Uterus (tissue), 4 donors: ENCODE data around the gene MRPS25. TPM values are rescaled to one million over a fixed set of nuclear protein-coding genes. Genes with fewer than 3 reads are reported as not detected.

Experiments
- DNase-seq, 2 donors: peaks; one replicate each; pipeline ENCODE4 v3.0.0-alpha.2; 2019 to 2020
- H3K27ac ChIP-seq, 2 donors: fragments of 200-600 bp; sonication (generic); 1 replicate in 1 of 2; 2 replicates in 1 of 2; pipeline ENCODE4 v1.5.1; 2016 to 2018
- H3K27me3 ChIP-seq, 2 donors: fragments of 200-600 bp; sonication (generic); one replicate each; pipeline ENCODE4 v1.5.1; 2018 to 2019; ENCODE audit warnings: control low read depth in 1 of 2
- H3K36me3 ChIP-seq, 2 donors: fragments of 200-600 bp; sonication (generic); one replicate each; pipeline ENCODE4 v1.5.1; 2019; ENCODE audit warnings: control low read depth in 1 of 2
- H3K4me1 ChIP-seq, 2 donors: fragments of 200-600 bp; sonication (generic); one replicate each; pipeline ENCODE4 v1.5.1; 2018 to 2019; ENCODE audit warnings: control low read depth in 1 of 2
- H3K4me3 ChIP-seq, 2 donors: fragments of 200-600 bp; sonication (generic); 1 replicate in 1 of 2; 2 replicates in 1 of 2; pipeline ENCODE4 v1.5.1; 2018 to 2019; ENCODE audit warnings: mild to moderate bottlenecking in 1 of 2
- H3K9me3 ChIP-seq, 2 donors: fragments of 200-600 bp; sonication (generic); one replicate each; pipeline ENCODE4 v1.5.1; 2019; ENCODE audit warnings: control low read depth in 1 of 2
- POLR2A ChIP-seq, 2 donors: fragments of 450-650 bp; IDR thresholded peaks; one replicate each; pipeline ENCODE4 v1.6.1; 2016; ENCODE audit warnings: antibody characterized with exemption in 2 of 2, mild to moderate bottlenecking in 1 of 2, moderate library complexity in 1 of 2
- intact Hi-C: fragments of 100-400 bp; cut with DNase I; formaldehyde crosslinking; loops from one replicate; pipeline ENCODE4 v1.15.1; 2023; ENCODE audit warnings: low total_unique reads
- total RNA-seq, 4 donors: library from RNA; depleted of rRNA in 3 of 4; stranded (reverse); fragments of >200 nt in 3 of 4; gene quantifications; one replicate each; pipeline versions ENCODE4 v1.1.0 to v1.2.4, GENCODE V29; 2014 to 2023
- TF ChIP-seq, protein P1 (sequence below), 4 experiments: fragments of 200-600 bp in 2 of 4; fragments of 450-650 bp in 2 of 4; sonication (generic) in 2 of 4; IDR thresholded peaks; one replicate each; pipeline ENCODE4 v1.5.1; 2016 to 2019; ENCODE audit warnings: antibody characterized with exemption in 4 of 4, mild to moderate bottlenecking in 2 of 4, moderate library complexity in 1 of 4
- donor health status: DM: yes; HTN: yes; CAD: no.

Gene MRPS25
- total RNA-seq, 4 donors from 2014 or later: 6.2 to 49.8 (median 18.6) TPM

DNA sequence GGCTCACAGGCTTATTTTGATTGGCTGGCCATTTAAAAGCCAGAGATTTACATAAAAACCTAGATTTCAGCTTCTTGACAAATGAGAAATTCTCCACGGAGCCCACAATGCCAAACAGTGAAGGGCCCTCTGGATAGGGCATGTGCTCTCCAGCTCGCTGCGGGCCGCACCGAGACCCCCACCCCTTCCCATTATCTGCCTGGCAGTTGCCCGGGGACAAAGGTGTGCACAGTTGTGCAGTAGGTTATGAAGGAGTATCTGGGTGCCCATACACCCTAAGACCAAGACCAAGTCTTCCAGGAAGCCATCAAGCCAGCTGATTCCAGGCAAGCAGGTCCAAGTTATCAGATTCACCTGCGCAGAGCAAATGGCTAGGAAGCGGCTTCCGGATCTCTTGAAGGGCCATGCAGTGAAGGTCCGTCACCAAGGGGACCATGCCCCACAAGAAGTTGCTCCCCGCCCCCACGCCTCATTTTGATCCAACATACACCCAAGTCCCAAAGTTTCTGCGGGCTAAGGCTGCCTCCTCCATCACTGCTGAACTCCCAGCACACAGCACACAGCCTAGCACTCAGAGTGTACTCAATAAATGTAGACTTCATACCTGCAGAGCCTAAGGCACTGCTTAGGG is 1.3 kb downstream of the MRPS25 start:
- intact Hi-C loops: no loop called here
- no peaks in the 10 kb centered on the region for H3K4me1 ChIP-seq
- H3K4me3 ChIP-seq: peak overlapping the region; percentile 54 to 84
- TF ChIP-seq POLR2A (IDR thresholded peaks at IDR 0.05): no peak
- TF ChIP-seq, protein P1, sequence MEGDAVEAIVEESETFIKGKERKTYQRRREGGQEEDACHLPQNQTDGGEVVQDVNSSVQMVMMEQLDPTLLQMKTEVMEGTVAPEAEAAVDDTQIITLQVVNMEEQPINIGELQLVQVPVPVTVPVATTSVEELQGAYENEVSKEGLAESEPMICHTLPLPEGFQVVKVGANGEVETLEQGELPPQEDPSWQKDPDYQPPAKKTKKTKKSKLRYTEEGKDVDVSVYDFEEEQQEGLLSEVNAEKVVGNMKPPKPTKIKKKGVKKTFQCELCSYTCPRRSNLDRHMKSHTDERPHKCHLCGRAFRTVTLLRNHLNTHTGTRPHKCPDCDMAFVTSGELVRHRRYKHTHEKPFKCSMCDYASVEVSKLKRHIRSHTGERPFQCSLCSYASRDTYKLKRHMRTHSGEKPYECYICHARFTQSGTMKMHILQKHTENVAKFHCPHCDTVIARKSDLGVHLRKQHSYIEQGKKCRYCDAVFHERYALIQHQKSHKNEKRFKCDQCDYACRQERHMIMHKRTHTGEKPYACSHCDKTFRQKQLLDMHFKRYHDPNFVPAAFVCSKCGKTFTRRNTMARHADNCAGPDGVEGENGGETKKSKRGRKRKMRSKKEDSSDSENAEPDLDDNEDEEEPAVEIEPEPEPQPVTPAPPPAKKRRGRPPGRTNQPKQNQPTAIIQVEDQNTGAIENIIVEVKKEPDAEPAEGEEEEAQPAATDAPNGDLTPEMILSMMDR (IDR thresholded peaks at IDR 0.05): no peak
- peak overlapping the region in 1 of 2 donors; percentile 79 for H3K27ac ChIP-seq
- H3K9me3 ChIP-seq: no peaks in the 10 kb centered on the region
- no peaks in the 10 kb centered on the region for H3K36me3 ChIP-seq
- DNase-seq: no peak
- H3K27me3 ChIP-seq: no peaks in the 10 kb centered on the region

DNA sequence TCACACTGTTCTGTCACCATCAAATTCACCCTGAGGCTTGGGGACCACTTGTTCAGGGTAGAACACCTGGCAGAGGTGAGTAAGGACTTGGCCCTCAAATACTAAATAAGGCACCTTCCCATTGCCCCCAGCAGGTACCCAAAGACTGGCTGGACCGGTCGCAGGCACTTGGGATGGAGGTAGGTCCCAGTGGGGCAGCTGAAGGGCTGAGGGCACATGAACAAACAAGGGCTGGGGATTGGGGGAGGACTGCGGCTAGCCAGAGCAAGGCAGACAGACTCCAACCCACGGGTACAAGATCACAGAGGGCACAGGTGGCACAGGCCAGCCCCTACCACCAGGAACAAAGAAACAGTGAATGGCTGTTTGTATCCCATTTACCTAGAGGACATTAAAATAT is 1.9 kb downstream of the MRPS25 start:
- Histone ChIP-seq H3K4me1 (no peaks in the 10 kb centered on the region), H3K9me3 (no peaks in the 10 kb centered on the region), H3K27ac (no peak overlapping the region), H3K27me3 (no peaks in the 10 kb centered on the region), H3K4me3 (no peak overlapping the region), H3K36me3 (no peaks in the 10 kb centered on the region)
- TF ChIP-seq, protein P1 (IDR thresholded peaks at IDR 0.05): no peak
- no peak for TF ChIP-seq POLR2A (IDR thresholded peaks at IDR 0.05)
- DNase-seq: no peak
- intact Hi-C loops: no loop called here

DNA sequence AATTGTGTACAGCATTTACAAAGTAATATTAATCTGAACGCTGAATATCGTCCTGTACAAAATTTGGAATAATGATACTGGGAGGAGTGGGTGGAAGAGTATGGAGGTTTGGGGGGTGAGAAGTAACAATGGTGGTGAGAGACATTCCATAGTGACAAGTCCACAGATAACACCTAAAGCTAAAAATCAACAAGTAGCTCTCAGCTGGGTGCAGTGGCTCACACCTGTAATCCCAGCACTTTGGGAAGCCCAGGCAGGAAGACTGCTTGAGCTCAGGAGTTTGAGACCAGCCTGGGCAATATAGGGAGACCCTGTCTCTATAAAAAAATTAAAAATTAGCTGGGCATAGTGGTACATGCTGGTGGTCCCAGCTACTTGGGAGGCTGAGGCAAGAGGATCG is 5.1 kb downstream of the MRPS25 start:
- Histone ChIP-seq H3K4me1 (no peaks in the 10 kb centered on the region), H3K36me3 (no peaks in the 10 kb centered on the region), H3K9me3 (no peaks in the 10 kb centered on the region), H3K4me3 (no peak overlapping the region), H3K27me3 (no peaks in the 10 kb centered on the region), H3K27ac (no peak overlapping the region)
- intact Hi-C loops: no loop called here
- DNase-seq: no peak
- TF ChIP-seq POLR2A (IDR thresholded peaks at IDR 0.05): no peak
- TF ChIP-seq, protein P1 (IDR thresholded peaks at IDR 0.05): no peak

DNA sequence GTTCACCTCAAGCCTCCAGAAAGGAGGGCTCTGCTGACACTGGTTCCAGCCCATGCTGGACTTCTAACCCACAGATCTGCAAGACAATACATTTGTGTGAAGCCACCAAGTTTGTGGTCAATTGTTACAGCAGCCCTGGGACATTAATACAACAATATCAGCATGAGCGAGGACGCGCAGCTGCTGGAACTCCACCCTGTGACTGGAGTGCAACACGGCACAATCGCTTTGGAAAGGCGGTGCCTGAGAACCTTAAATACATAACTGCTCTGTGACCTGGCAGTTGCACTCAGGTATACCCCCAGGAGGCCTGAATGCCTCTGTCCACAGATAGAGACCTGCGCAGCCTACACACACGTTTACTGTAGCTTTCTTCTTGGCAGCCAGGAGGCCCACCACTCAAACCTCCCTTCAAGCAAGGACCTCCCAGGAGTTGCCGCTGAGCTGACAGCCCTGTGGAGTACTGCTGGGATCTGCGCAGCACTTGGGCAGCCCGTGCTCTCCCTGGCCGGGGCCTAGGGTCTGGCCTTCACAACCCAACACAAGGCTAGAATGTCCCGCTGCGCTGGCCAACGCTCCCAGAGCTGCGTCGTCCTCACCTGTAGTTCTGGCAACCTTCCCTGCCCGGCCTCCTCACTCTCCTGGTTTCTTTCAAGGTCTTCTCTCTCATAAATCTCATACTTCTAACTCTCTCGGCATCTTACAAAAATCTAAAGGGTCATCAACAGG is 8.3 kb downstream of the MRPS25 start:
- intact Hi-C loops: no loop called here
- no peak for DNase-seq
- TF ChIP-seq POLR2A (IDR thresholded peaks at IDR 0.05): no peak
- TF ChIP-seq, protein P1 (IDR thresholded peaks at IDR 0.05): no peak
- Histone ChIP-seq H3K4me3 (no peak overlapping the region), H3K9me3 (no peaks in the 10 kb centered on the region), H3K36me3 (no peaks in the 10 kb centered on the region), H3K4me1 (no peaks in the 10 kb centered on the region), H3K27me3 (no peaks in the 10 kb centered on the region), H3K27ac (no peak overlapping the region)

DNA sequence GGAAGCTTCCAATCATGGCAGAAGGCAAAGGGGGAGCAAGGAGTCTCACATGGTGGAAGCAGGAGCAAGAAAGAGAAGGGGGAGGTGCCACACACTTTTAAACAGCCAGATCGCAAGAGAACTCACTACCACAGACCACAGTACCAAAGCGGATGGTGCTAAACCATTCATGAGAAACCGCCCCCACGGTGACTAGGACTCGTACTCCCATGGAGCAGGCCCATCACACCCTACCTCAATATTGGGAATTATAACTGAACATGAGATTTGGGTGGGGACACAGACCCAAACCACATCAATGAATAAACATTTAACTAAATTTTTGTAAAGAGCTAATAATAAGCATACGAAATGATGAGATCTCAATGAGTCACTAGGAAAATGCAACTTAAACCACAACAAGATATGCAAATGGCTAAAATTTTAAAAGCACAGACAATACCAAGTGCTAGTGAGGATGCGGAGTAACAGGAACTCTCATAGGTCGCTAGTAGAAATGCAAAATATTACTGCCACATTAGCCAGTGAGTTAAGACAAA is 10.0 kb downstream of the MRPS25 start:
- Histone ChIP-seq H3K36me3 (no peaks in the 10 kb centered on the region), H3K4me1 (no peaks in the 10 kb centered on the region), H3K27ac (no peak overlapping the region), H3K27me3 (no peaks in the 10 kb centered on the region), H3K9me3 (no peaks in the 10 kb centered on the region), H3K4me3 (no peak overlapping the region)
- intact Hi-C loops: no loop called here
- DNase-seq: no peak
- TF ChIP-seq POLR2A (IDR thresholded peaks at IDR 0.05): no peak
- TF ChIP-seq, protein P1 (IDR thresholded peaks at IDR 0.05): no peak
